Measurements from ENCODE around the gene TSPAN31.

Gene TSPAN31

GRCh38 chr12:57734591-57734990 lies 10.2 kb upstream of the TSPAN31 start:
- FAIRE-seq: no peak

GRCh38 chr12:57735198-57735855 lies 9.5 kb upstream of the TSPAN31 start:
- DNase-seq (ENCODE audit: extremely low spot score, insufficient read length, low read depth): no peak

More at GRCh38 chr12:57734591-57734990, 10.2 kb upstream of the TSPAN31 start:
- no peak for DNase-seq (ENCODE audit: extremely low spot score, insufficient read length, low read depth)

DNA sequence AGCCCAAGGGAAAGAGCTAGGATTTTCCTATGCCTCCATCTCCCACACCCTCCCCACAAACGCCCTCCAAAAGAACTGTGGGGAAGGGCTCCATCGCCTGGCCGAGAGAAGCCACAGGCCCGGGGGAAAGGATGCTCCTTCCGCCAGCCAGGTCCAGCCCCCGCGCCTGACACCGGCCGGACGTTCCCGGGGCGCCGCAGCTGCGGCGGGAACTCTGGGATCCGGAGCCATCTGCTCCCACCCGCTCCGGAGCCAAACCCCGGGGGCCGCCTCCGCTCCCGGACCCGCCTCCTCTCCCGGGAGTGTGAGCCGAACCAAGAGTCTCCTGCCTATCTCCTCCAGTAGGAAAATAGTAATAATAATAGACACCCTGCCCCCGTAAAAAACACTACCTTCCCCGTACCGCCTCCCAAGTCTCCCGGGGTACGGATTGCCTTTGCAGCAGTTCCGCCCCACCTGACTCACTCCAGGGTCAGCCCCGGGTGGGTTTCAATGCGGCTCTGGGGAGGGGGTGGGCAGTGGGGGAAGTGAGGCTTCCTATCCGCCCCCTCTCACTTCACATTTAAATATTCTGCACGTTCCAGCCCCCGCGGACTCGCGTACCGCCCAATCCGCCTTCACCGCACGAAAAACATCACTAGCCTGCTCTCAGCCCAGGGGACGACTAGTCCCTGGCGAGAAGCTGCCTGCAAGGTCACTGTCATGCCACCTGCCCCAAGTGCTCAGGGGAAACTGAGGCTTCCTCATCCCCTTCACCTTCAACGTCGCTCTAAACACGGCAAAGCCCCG lies 8.7 kb upstream of the TSPAN31 start:
- no peak for DNase-seq (ENCODE audit: extremely low spot score, insufficient read length, low read depth)
- FAIRE-seq: no peak

More at GRCh38 chr12:57735198-57735855, 9.5 kb upstream of the TSPAN31 start:
- FAIRE-seq: no peak

DNA sequence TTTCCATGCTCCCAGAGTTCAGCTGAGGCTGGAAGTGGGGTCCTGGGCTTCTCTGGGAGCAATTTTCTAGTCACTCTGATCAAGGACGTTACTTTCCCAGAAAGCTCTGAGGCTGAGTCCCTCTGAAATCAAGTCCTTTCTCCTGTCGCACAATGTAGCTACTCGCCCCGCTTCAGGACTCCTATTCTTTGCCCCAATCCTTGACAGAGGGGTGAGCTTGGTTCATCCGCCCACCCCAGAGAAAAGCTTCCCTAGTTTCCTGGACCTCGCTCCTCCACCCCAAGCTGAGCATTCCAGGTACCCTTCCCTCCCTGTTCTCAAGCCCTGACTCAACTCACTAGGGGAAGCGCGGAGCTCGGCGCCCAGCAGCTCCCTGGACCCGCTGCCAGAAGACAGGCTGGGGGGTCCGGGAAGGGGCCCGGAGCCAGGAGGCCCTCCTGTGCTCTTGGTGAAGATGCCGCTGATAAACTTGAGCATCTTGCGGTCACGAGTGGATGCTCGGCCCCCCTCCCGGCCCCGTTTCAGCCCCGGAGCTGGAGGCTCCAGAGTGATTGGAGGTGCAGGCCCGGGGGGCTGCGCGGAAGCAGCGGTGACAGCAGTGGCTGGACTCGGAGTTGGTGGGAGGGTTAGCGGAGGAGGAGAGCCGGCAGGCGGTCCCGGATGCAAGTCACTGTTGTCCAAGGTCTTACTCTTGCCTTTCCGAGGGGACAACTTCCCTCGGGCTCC lies 7.9 kb upstream of the TSPAN31 start:
- DNase-seq (ENCODE audit: extremely low spot score, insufficient read length, low read depth) (no peak), FAIRE-seq (no peak)

DNA sequence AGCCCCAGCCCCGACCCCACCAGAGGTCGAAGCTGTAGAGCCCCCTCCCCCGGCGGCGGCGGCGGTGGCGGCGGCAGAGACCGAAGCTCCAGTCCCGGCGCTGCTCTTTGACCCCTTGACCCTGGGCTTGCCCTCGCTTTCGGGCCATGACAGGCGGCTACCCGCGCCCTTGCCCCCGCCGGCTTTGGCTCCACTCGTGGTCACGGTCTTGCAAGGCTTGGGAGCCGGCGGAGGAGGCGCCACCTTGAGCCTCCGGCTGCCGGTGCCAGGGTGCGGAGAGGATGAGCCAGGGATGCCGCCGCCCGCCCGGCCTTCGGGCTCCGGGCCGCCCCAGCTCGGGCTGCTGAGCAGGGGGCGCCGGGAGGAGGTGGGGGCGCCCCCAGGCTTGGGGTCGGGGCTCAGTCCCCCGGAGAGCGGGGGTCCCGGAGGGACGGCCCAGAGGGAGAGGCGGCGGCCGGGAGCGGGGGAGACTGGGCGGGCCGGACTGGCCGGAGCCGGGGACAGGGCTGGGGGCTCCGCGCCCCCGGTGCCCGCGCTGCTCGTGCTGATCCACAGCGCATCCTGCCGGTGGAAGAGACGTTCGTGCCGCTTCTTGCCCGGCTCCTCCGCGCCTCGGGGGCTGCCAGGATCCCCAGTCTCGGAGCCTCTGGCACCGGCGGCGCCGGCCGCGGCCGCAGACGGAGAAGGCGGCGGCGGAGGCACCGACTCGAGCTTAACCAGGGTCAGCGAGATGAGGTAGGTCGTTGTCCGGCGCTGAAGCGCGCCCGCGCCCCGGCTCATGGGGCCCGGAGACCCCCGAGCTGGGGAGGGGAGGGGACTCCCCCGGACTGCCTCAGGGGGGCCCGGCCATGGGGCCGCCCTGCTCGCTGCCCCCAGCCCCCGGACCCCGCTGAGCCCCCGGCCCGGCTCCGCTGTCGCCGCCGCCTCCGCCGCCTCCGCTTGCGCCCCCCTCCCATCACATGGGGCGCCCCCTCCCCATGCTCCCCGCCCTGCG lies 7.1 kb upstream of the TSPAN31 start:
- FAIRE-seq (no peak), DNase-seq (ENCODE audit: extremely low spot score, insufficient read length, low read depth) (no peak)

GRCh38 chr12:57738661-57739237 lies 6.1 kb upstream of the TSPAN31 start, which contains the start of gene AGAP2:
Gene AGAP2 (minus strand): TSS chr12:57738742. CDS start chr12:57738246, 496 bp downstream.
- FAIRE-seq (no peak), DNase-seq (ENCODE audit: extremely low spot score, insufficient read length, low read depth) (no peak)

DNA sequence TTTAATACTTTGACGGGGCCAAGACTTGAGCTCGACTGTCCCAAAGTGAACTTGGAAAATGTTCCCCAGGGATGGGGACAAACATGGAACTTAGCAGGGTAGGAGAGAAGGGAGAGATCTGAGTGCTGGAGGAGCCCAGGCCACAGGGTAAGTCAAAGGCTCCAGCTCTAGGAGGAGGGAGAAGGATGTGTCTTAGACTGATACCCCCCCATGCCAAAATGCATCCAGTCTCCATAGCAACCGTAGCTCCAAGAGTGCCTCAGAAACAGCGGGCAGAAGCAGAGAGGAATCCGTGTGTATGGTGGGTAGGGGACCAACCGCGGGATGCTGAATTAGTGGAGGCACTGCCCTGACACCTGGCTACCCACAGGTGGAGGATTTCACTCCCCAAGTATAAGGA lies 5.5 kb upstream of the TSPAN31 start:
- no peak for FAIRE-seq
- no peak for DNase-seq (ENCODE audit: extremely low spot score, insufficient read length, low read depth)

GRCh38 chr12:57739914-57740538 lies 4.8 kb upstream of the TSPAN31 start:
- no peak for DNase-seq (ENCODE audit: extremely low spot score, insufficient read length, low read depth)
- FAIRE-seq: no peak

GRCh38 chr12:57740656-57741412 lies 4.0 kb upstream of the TSPAN31 start:
- FAIRE-seq (peak; percentile 81), DNase-seq (ENCODE audit: extremely low spot score, insufficient read length, low read depth) (peak; percentile 65)

GRCh38 chr12:57741413-57741789 lies 3.4 kb upstream of the TSPAN31 start:
- no peak for DNase-seq (ENCODE audit: extremely low spot score, insufficient read length, low read depth)
- no peak for FAIRE-seq

DNA sequence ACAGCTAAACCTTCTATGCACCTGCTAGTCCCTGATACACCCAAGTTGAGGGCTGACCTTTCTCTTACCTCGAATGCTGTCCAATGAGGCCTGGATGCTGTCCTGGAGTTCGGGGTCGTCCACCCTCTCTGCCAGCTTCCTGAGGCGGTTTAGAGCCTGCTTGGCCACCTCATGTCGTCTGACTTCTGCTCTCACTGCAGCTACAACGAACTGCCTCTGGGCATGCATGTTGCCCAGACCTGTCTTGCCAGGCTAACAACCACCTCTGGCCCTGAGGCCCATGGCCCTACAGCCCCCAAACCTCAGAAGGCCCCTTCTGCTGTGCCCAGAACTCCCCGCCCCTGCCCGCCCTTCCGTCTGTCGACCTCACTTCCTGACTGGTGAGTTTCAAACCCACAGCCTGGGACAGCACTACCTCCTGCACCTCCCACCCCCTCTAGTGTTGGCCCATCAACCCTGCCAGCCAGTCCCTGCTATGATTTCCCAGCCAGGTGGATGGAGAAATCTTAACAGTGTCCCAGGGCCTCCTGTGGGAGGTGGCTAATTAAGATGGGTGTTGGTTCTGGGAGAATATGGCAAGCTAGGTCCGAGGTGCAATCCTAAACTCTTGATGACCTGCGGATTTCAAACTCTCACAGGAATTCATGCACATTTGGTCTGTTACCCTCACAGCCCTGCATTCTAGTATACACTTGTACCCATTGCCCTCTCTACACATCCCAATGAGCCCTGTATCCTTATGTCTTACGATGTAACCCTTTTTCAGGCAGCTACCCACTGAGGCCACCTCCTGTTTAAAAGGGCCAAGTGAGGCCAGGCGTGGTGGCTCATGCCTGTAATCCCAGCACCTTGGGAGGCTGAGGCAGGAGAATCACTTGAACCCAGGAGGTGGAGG lies 2.7 kb upstream of the TSPAN31 start:
- FAIRE-seq (peak; percentile 83), DNase-seq (ENCODE audit: extremely low spot score, insufficient read length, low read depth) (peak; percentile 65)

DNA sequence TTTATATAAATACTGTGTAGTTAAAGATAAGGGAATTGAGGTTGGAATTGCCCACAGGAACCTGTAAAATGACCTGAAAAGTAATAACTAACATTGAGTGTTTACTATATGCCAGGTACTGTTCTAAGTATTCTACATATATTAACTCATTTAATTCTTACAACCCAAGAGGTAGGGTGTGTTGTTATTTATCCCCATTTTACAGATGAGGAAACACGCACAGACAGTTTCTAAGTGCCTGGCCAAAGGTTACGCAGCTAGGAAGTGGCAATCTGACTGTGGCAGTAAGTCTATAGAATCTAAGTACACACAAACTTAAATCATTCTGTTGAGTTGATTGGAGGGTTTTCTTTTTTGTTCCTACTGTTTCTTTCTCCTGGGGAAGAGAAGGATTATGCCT lies 1.1 kb upstream of the TSPAN31 start:
- no peak for DNase-seq (ENCODE audit: extremely low spot score, insufficient read length, low read depth)
- no peak for FAIRE-seq

GRCh38 chr12:57744194-57744776 lies 554 bp upstream of the TSPAN31 start:
- FAIRE-seq (no peak), DNase-seq (ENCODE audit: extremely low spot score, insufficient read length, low read depth) (no peak)

DNA sequence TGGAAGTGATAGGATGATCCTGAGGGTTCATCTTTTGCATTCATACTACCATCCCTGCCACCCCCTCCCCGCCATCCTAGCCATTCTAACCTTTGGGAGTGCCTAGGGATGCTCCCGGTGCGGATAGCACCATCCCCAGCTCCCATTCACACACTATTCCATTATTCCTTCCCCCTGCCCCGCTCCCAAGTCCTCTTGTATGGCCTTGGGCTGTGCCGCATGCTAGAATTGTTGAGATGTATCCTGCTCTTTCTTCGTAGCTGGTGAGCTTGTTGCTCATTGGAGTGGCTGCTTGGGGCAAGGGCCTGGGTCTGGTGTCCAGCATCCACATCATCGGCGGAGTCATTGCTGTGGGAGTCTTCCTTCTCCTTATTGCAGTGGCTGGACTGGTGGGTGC lies 644 bp downstream of the TSPAN31 start:
- FAIRE-seq (no peak), DNase-seq (ENCODE audit: extremely low spot score, insufficient read length, low read depth) (no peak)

DNA sequence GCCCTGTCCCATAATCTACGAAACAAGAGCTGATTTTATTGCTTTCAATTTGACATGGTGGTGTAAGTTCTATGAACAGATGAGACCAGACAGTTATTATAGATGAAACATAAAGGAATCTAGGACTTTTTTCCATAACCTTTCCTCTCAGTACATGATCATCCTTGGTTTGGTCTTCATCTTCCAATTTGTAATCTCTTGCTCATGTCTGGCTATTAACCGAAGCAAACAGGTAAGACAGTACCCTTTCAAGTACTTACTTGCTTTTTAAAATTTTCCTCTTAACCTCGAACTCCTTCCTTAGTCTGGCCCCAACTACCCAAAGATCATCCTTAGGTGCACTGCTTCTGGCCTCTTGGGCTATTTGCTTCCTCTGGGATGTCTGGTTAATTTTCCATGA lies 1.2 kb downstream of the TSPAN31 start:
- DNase-seq (ENCODE audit: extremely low spot score, insufficient read length, low read depth) (no peak), FAIRE-seq (no peak)

GRCh38 chr12:57749061-57749460 lies 4.2 kb downstream of the TSPAN31 start:
- FAIRE-seq (no peak), DNase-seq (ENCODE audit: extremely low spot score, insufficient read length, low read depth) (no peak)
